Nephron progenitor cell (in vitro differentiated cells): ENCODE results near the gene CYP26A1.

ENCODE experiments used
- DNase-seq: peaks from one replicate; pipeline ENCODE4 v3.0.0; 2021
- H3K27ac Mint-ChIP-seq: 2 replicates; pipeline ENCODE4 v1.8.0; 2021; ENCODE audit warnings: mild to moderate bottlenecking, moderate library complexity, mixed read lengths
- H3K27me3 Mint-ChIP-seq: 2 replicates; pipeline ENCODE4 v1.8.0; 2021; ENCODE audit warnings: mild to moderate bottlenecking, low read depth, mixed read lengths; ENCODE audit not compliant: poor library complexity
- H3K36me3 Mint-ChIP-seq: 2 replicates; pipeline ENCODE4 v1.8.0; 2021; ENCODE audit warnings: low read depth, mixed read lengths
- H3K4me1 Mint-ChIP-seq: 2 replicates; pipeline ENCODE4 v1.8.0; 2021; ENCODE audit warnings: mixed read lengths
- H3K4me3 Mint-ChIP-seq: 2 replicates; pipeline ENCODE4 v1.8.0; 2021; ENCODE audit warnings: mild to moderate bottlenecking, moderate library complexity, mixed read lengths
- H3K9me3 Mint-ChIP-seq: 2 replicates; pipeline ENCODE4 v1.8.0; 2021; ENCODE audit warnings: mild to moderate bottlenecking, moderate library complexity, mixed read lengths
- CTCF ChIP-seq: fragments of 200-600 bp; sonication (generic); IDR thresholded peaks from 2 replicates; pipeline ENCODE4 v1.5.0; 2021; ENCODE audit warnings: antibody characterized with exemption

The CYP26A1 gene

GRCh38 chr10:93125966-93126365, 52.3 kb downstream of the CYP26A1 start:
- no peak for TF ChIP-seq CTCF
- DNase-seq = no peak
- H3K27ac Mint-ChIP-seq = no peak overlapping the region
- H3K4me1 Mint-ChIP-seq = peaks cover 9% of the 10 kb centered on the region
- peaks cover 32% of the 10 kb centered on the region for H3K36me3 Mint-ChIP-seq
- peaks cover 6% of the 10 kb centered on the region for H3K27me3 Mint-ChIP-seq
- peaks cover 46% of the 10 kb centered on the region for H3K9me3 Mint-ChIP-seq
- H3K4me3 Mint-ChIP-seq = no peak overlapping the region

- Mint-ChIP-seq H3K27ac (no peak overlapping the region), H3K9me3 (peaks cover 46% of the 10 kb centered on the region), H3K4me1 (peaks cover 14% of the 10 kb centered on the region), H3K36me3 (peaks cover 32% of the 10 kb centered on the region), H3K4me3 (no peak overlapping the region), H3K27me3 (peaks cover 5% of the 10 kb centered on the region)
- no peak for DNase-seq
- peak; percentile 15 for TF ChIP-seq CTCF
These were observed 52.9 kb downstream of the CYP26A1 start for GRCh38 chr10:93126483-93127052.
